ENCODE data around the gene VTA1. TPM values are rescaled to one million over a fixed set of nuclear protein-coding genes. Genes with fewer than 3 reads are reported as not detected.

The VTA1 gene
- total RNA-seq, 4 donors from 2014 or later = 74.4 to 89.3 (median 77.3) TPM

DNA sequence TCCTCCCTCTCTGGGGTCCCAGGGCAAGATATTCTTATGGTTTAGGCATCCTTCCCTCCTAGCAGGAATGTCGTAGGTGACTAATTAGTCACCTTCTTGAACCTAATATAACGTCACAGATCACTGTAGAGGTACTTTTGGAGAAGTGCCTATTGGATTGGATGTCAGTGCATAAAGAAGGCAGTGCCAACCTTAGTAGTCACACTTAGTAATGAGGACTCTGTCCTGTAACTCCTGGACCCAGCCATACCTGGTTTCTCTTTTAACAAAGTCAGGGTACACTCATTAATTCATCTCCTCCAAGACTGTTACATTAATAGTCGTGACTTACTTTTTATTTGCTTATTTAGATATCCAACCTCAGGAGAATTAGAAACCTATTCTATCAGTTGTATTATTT lies 20.0 kb downstream of the VTA1 start:
- no peak for TF ChIP-seq POLR2A (IDR thresholded peaks at IDR 0.05)
- TF ChIP-seq CTCF (IDR thresholded peaks at IDR 0.05 in 4 of 5, conservative IDR thresholded peaks at IDR 0.05 in 1 of 5) = no peak
- Histone ChIP-seq H3K4me1 (peaks cover 4 to 11% of the 10 kb centered on the region in 2 donors), H3K4me3 (no peak overlapping the region), H3K27me3 (no peaks in the 10 kb centered on the region), H3K9me3 (no peaks in the 10 kb centered on the region), H3K36me3 (peaks cover 0 to 26% of the 10 kb centered on the region in 2 donors), H3K27ac (no peak overlapping the region)
- no peak for DNase-seq
- intact Hi-C loops (cut with DNase I; ENCODE audit: low total_unique reads) (no loop called here), in situ Hi-C loops (cut with MboI; ENCODE audit: low sequenced_read_pairs in 4 of 4) (loop anchor here in 1 of 4 donors (25.0 kb wide), 1 partner anchor 220 kb away; no protein-coding TSS in a partner anchor)
- no peak for ATAC-seq

GRCh38 chr6:142167486-142167885 lies 20.4 kb downstream of the VTA1 start:
- intact Hi-C loops (cut with DNase I; ENCODE audit: low total_unique reads) = no loop called here
- H3K27me3 ChIP-seq = no peaks in the 10 kb centered on the region
- peaks cover 0 to 30% of the 10 kb centered on the region in 2 donors for H3K36me3 ChIP-seq
- H3K4me1 ChIP-seq = peaks cover 4 to 11% of the 10 kb centered on the region in 2 donors
- TF ChIP-seq CTCF (IDR thresholded peaks at IDR 0.05 in 4 of 5, conservative IDR thresholded peaks at IDR 0.05 in 1 of 5) = no peak
- no peak for TF ChIP-seq POLR2A (IDR thresholded peaks at IDR 0.05)
- no peak overlapping the region for H3K4me3 ChIP-seq
- ATAC-seq (no peak), DNase-seq (no peak)
- H3K27ac ChIP-seq = no peak overlapping the region
- in situ Hi-C loops (cut with MboI; ENCODE audit: low sequenced_read_pairs in 4 of 4) = loop anchor here in 1 of 4 donors (25.0 kb wide), 1 partner anchor 220 kb away; no protein-coding TSS in a partner anchor
- H3K9me3 ChIP-seq = no peaks in the 10 kb centered on the region

DNA sequence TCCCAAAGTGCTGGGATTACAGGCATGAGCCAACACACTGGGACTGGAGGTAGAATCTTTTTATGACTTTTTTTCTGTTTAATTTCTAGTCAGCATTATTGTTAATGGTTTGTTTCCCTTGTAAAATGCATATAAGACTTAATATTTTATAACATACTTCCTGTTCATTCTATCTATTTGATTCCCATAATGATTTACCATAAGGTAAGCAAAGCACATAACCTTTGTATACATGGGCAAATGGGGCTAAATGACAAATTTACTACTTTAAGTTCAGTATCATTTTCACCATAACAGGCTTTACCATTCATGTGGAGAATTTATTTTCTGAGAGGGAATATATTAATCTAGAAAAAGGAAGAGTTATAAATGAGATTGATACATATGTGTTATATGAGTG lies 24.3 kb downstream of the VTA1 start:
- H3K27ac ChIP-seq = no peak overlapping the region
- H3K27me3 ChIP-seq = no peaks in the 10 kb centered on the region
- peaks cover 2 to 36% of the 10 kb centered on the region in 2 donors for H3K36me3 ChIP-seq
- H3K4me3 ChIP-seq = no peak overlapping the region
- DNase-seq (no peak), ATAC-seq (no peak)
- H3K9me3 ChIP-seq = no peaks in the 10 kb centered on the region
- in situ Hi-C loops (cut with MboI; ENCODE audit: low sequenced_read_pairs in 4 of 4) = loop anchor here in 1 of 4 donors (25.0 kb wide), 1 partner anchor 216 kb away; no protein-coding TSS in a partner anchor
- H3K4me1 ChIP-seq = no peaks in the 10 kb centered on the region
- TF ChIP-seq CTCF (IDR thresholded peaks at IDR 0.05 in 4 of 5, conservative IDR thresholded peaks at IDR 0.05 in 1 of 5) (no peak), POLR2A (IDR thresholded peaks at IDR 0.05) (no peak)
- intact Hi-C loops (cut with DNase I; ENCODE audit: low total_unique reads) = no loop called here

GRCh38 chr6:142172758-142173157 lies 25.7 kb downstream of the VTA1 start:
- H3K36me3 ChIP-seq = peaks cover 2 to 28% of the 10 kb centered on the region in 2 donors
- ATAC-seq = no peak

More at GRCh38 chr6:142172758-142173157, 25.7 kb downstream of the VTA1 start:
- no peaks in the 10 kb centered on the region for H3K4me1 ChIP-seq
- H3K9me3 ChIP-seq = no peaks in the 10 kb centered on the region
- no peaks in the 10 kb centered on the region for H3K27me3 ChIP-seq
- no peak for TF ChIP-seq POLR2A (IDR thresholded peaks at IDR 0.05)
- TF ChIP-seq CTCF (IDR thresholded peaks at IDR 0.05 in 4 of 5, conservative IDR thresholded peaks at IDR 0.05 in 1 of 5) = no peak
- in situ Hi-C loops (cut with MboI; ENCODE audit: low sequenced_read_pairs in 4 of 4) = loop anchor here in 1 of 4 donors (25.0 kb wide), 1 partner anchor 215 kb away; no protein-coding TSS in a partner anchor
- no peak overlapping the region for H3K27ac ChIP-seq
- no peak overlapping the region for H3K4me3 ChIP-seq
- intact Hi-C loops (cut with DNase I; ENCODE audit: low total_unique reads) = no loop called here
- DNase-seq = no peak

Measured in gastrocnemius medialis (tissue), 4 donors.